Lung (tissue), 12 donors: ENCODE data around the gene SGTB. TPM values are rescaled to one million over a fixed set of nuclear protein-coding genes. Genes with fewer than 3 reads are reported as not detected.

ENCODE experiments used
- ATAC-seq: fragments of 200-7000 bp; cut with Tn5 transposase; one replicate; pipeline ENCODE4 v1.9.1; 2020; ENCODE audit warnings: moderate number of reproducible peaks; ENCODE audit not compliant: insufficient read depth, low FRiP score
- DNase-seq, 3 donors: peaks; one replicate each; pipeline ENCODE4 v3.0.0-alpha.2; 2013 to 2017
- H3K27ac ChIP-seq, 2 donors: one replicate each; pipeline ENCODE4 v1.5.1; 2013; ENCODE audit warnings: mild to moderate bottlenecking in 2 of 2, moderate library complexity in 2 of 2, control low read depth in 1 of 2, inconsistent platforms in 1 of 2, low read depth in 1 of 2, low read length in 1 of 2
- H3K27me3 ChIP-seq, 3 donors: one replicate each; pipeline ENCODE4 v1.5.1; 2013; ENCODE audit warnings: low read length in 2 of 3; ENCODE audit not compliant: control insufficient read depth in 3 of 3, insufficient read depth in 3 of 3
- H3K36me3 ChIP-seq, 4 donors: one replicate each; pipeline ENCODE4 v1.5.1; 2013; ENCODE audit warnings: low read length in 4 of 4, mild to moderate bottlenecking in 1 of 4, moderate library complexity in 1 of 4; ENCODE audit not compliant: control insufficient read depth in 4 of 4, insufficient read depth in 4 of 4
- H3K4me1 ChIP-seq, 5 donors: one replicate each; pipeline ENCODE4 v1.5.1; 2013; ENCODE audit warnings: low read length in 5 of 5, mild to moderate bottlenecking in 2 of 5, moderate library complexity in 1 of 5; ENCODE audit not compliant: control insufficient read depth in 5 of 5, insufficient read depth in 5 of 5
- H3K4me3 ChIP-seq: one replicate; pipeline ENCODE4 v1.5.1; 2013; ENCODE audit warnings: mild to moderate bottlenecking, control low read depth, moderate library complexity
- H3K9ac ChIP-seq, 2 donors: one replicate each; pipeline ENCODE4 v1.5.1; 2013; ENCODE audit warnings: low read length in 2 of 2, control low read depth in 1 of 2; ENCODE audit not compliant: insufficient read depth in 1 of 2
- H3K9me3 ChIP-seq, 4 donors: one replicate each; pipeline ENCODE4 v1.5.1; 2013; ENCODE audit warnings: low read length in 3 of 4, mild to moderate bottlenecking in 1 of 4, moderate library complexity in 1 of 4; ENCODE audit not compliant: control insufficient read depth in 4 of 4, insufficient read depth in 3 of 4
- WGBS, 2 donors: extraction: QIAGEN DNeasy Blood & Tissue Kit; methylation state at CpG; one replicate each; pipeline ENCODE4 v1.1.7; 2013; 5-methylcytosine and 5-hydroxymethylcytosine counted together
- polyA plus RNA-seq, 2 donors: library from polyadenylated mRNA; stranded (reverse); fragments of 200-250 nt; gene quantifications; one replicate each; pipeline ENCODE4 v1.2.1, GENCODE V29; 2013
- total RNA-seq, 2 donors: library from RNA; depleted of rRNA in 1 of 2; stranded (reverse); fragments of >200 nt in 1 of 2; gene quantifications; one replicate each; pipeline ENCODE4 v1.2.1, GENCODE V29; 2014 to 2021
- TF ChIP-seq, protein P1 (sequence below): IDR thresholded peaks from 2 replicates; pipeline ENCODE4 v1.5.1; 2012; ENCODE audit warnings: mild to moderate bottlenecking; ENCODE audit errors: control extremely low read depth, extremely low read depth
- donor health status: control.
- donor health status: control.
- donor health status: Bipolar disorder and iron deficiency.
- donor health status: healthy.
- donor health status: DM: yes; HTN: yes; CAD: no.

The SGTB gene
- total and polyA plus RNA-seq, 4 donors: 2.5 to 11.1 (median 10.0) TPM

DNA sequence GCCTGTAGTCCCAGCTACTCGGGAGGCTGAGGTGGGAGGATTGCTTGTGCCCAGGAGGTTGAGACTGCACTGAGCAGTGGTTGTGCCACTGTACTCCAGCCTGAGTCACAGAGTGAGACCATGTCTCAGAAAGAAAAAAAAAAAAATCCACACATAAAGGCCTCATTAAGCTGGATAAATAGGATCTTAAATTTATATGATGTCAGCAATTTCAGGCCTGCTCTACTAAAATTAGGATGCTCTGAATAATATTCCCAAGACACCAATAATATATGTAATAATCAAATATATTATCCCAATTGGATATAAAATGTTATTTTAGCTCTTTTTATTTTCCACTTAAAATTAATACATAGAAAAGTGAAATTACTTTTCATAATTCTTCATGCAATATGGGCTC lies 43.7 kb upstream of the SGTB start:
- peaks cover 0 to 3% (median 0%) of the 10 kb centered on the region in 4 donors for H3K9me3 ChIP-seq
- no peaks in the 10 kb centered on the region for H3K27me3 ChIP-seq
- no peak overlapping the region for H3K4me3 ChIP-seq
- H3K36me3 ChIP-seq: peaks cover 0 to 4% (median 0%) of the 10 kb centered on the region in 4 donors
- DNase-seq (no peak), ATAC-seq (no peak)
- no peak overlapping the region for H3K9ac ChIP-seq
- no peak overlapping the region for H3K27ac ChIP-seq
- peaks cover 0 to 1% (median 0%) of the 10 kb centered on the region in 5 donors for H3K4me1 ChIP-seq
- TF ChIP-seq, protein P1, sequence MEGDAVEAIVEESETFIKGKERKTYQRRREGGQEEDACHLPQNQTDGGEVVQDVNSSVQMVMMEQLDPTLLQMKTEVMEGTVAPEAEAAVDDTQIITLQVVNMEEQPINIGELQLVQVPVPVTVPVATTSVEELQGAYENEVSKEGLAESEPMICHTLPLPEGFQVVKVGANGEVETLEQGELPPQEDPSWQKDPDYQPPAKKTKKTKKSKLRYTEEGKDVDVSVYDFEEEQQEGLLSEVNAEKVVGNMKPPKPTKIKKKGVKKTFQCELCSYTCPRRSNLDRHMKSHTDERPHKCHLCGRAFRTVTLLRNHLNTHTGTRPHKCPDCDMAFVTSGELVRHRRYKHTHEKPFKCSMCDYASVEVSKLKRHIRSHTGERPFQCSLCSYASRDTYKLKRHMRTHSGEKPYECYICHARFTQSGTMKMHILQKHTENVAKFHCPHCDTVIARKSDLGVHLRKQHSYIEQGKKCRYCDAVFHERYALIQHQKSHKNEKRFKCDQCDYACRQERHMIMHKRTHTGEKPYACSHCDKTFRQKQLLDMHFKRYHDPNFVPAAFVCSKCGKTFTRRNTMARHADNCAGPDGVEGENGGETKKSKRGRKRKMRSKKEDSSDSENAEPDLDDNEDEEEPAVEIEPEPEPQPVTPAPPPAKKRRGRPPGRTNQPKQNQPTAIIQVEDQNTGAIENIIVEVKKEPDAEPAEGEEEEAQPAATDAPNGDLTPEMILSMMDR: no peak
- WGBS, 2 donors: 100% methylated on average over 1 of the region's 1 CpG

DNA sequence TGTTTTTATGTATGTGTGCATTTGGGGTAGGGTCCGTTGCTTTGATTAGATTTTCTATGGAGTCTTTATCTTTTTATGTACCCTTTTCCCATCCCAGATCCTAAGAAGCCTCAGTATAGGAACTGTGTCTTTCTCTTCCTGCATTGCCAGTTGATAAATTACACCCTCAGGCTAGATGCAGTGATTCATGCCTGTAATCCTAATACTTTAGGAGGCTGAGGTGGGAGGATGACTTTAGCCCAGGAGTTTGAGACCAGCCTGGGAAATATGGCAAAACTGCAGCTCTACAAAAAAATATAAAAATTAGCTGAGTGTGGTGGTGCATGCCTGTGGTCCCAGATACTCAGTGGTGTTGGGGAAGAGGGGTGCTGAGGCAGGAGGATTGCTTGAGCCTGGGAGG lies 40.3 kb upstream of the SGTB start:
- no peak overlapping the region for H3K9ac ChIP-seq
- H3K27ac ChIP-seq: no peak overlapping the region
- H3K4me1 ChIP-seq: peaks cover 0 to 1% (median 0%) of the 10 kb centered on the region in 5 donors
- no peak overlapping the region for H3K4me3 ChIP-seq
- TF ChIP-seq, protein P1: no peak
- DNase-seq (no peak), ATAC-seq (no peak)
- no peaks in the 10 kb centered on the region for H3K27me3 ChIP-seq
- H3K9me3 ChIP-seq: peaks cover 0 to 3% (median 0%) of the 10 kb centered on the region in 4 donors
- peaks cover 2 to 4% (median 3%) of the 10 kb centered on the region in 4 donors for H3K36me3 ChIP-seq
- 86 to 96% methylated on average over 1 of the region's 1 CpG for WGBS, 2 donors

DNA sequence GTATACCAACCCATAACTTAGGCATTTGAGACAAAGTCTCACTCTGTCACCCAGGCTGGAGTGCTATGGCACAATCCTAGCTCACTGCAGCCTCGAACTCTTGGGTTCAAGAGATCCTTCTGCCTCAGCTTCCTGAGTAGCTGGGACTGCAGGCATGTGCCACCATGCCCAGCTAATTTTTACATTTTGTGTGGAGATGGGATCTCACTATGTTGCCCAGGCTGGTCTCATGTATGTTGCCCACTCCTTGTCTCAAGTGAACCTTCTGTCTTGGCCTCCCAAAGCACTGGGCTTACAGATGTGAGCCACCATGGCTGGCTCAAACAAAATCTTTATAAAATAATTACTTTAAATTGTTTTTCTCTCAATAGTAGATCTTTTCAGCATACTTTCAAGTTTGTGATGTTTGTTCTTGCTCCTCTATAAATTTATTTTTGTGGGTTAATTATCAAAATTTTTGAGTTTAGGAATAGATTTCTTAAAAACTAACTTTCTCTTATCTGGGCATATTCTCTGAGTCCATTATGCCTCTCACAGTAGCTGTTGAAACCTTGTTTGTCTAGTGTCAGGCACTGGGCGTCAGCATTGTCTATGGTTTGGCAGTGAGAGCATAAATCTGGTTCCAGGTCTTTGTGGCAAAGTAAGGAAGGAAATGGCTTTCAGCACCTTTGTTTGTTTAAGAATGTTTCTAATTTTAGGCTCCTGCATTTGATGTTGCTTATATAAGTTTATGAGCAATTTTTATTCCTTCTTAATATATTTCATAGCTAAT lies 38.8 kb upstream of the SGTB start:
- no peak overlapping the region for H3K9ac ChIP-seq
- peaks cover 0 to 1% (median 0%) of the 10 kb centered on the region in 5 donors for H3K4me1 ChIP-seq
- H3K27ac ChIP-seq: no peak overlapping the region
- ATAC-seq: peak; percentile 62
- peaks cover 0 to 4% (median 3%) of the 10 kb centered on the region in 4 donors for H3K36me3 ChIP-seq
- DNase-seq: peak in 2 of 3 donors; percentile 34 to 60
- no peaks in the 10 kb centered on the region for H3K27me3 ChIP-seq
- TF ChIP-seq, protein P1: peak; percentile 57
- H3K9me3 ChIP-seq: no peaks in the 10 kb centered on the region
- H3K4me3 ChIP-seq: no peak overlapping the region
- 53 to 71% methylated on average over 2 of the region's 2 CpGs for WGBS, 2 donors
